Activated CD4-positive, CD25-positive, alpha-beta regulatory T cell treated with anti-CD3 and anti-CD28 coated beads, Interleukin-2, amount 50 U/mL, for 16 hours (primary cell): ENCODE data around the gene NR1H3.
A peak's percentile ranks its signal among the peaks of the same experiment; 100 is the strongest.

Source experiments
- DNase-seq: peaks from one replicate; pipeline ENCODE4 v3.0.0-alpha.2; 2020; ENCODE audit warnings: low read depth, low spot score

The NR1H3 gene

GRCh38 chr11:47244448-47245350, 13.1 kb upstream of the NR1H3 start:
- DNase-seq: no peak

GRCh38 chr11:47245611-47246357, 12.0 kb upstream of the NR1H3 start:
- no peak for DNase-seq

- DNase-seq: no peak
Observed at GRCh38 chr11:47247502-47247901, 10.3 kb upstream of the NR1H3 start.

- no peak for DNase-seq
Observed at GRCh38 chr11:47248304-47248663, 9.5 kb upstream of the NR1H3 start.

- peak; percentile 70 for DNase-seq
Observed at GRCh38 chr11:47248664-47249377, 9.0 kb upstream of the NR1H3 start, which contains the start of gene ACP2. Gene ACP2, minus strand, starts transcription at chr11:47248814. Its CDS starts 25 bp downstream, at chr11:47248789.

GRCh38 chr11:47249378-47249715, 8.4 kb upstream of the NR1H3 start:
- no peak for DNase-seq

- DNase-seq: no peak
Observed at GRCh38 chr11:47251751-47252150, 6.0 kb upstream of the NR1H3 start.

GRCh38 chr11:47253660-47254059, 4.1 kb upstream of the NR1H3 start:
- no peak for DNase-seq

GRCh38 chr11:47254386-47254785, 3.4 kb upstream of the NR1H3 start:
- DNase-seq: no peak

- no peak for DNase-seq
Observed at GRCh38 chr11:47256374-47256773, 1.4 kb upstream of the NR1H3 start.

- no peak for DNase-seq
Observed at GRCh38 chr11:47257177-47257516, 649 bp upstream of the NR1H3 start.

- no peak for DNase-seq
Observed at GRCh38 chr11:47258317-47258902, 614 bp downstream of the NR1H3 start.

GRCh38 chr11:47259232-47259977, 1.6 kb downstream of the NR1H3 start:
- no peak for DNase-seq

- no peak for DNase-seq
Observed at GRCh38 chr11:47260366-47260765, 2.6 kb downstream of the NR1H3 start.

GRCh38 chr11:47261291-47261800, 3.5 kb downstream of the NR1H3 start:
- DNase-seq: no peak

- DNase-seq: no peak
Observed at GRCh38 chr11:47264119-47264518, 6.3 kb downstream of the NR1H3 start.

GRCh38 chr11:47264521-47264920, 6.7 kb downstream of the NR1H3 start:
- no peak for DNase-seq

- DNase-seq: no peak
Observed at GRCh38 chr11:47267876-47268275, 10.1 kb downstream of the NR1H3 start.

- DNase-seq: no peak
Observed at GRCh38 chr11:47268448-47269001, 10.7 kb downstream of the NR1H3 start.

GRCh38 chr11:47269002-47269828, 11.4 kb downstream of the NR1H3 start:
- DNase-seq: peak; percentile 69
